ENCODE results near the gene LRRC45.

- TF ChIP-seq CTCF (conservative IDR thresholded peaks at IDR 0.05; ENCODE audit: low read depth in 2 of 2) (no peak), ZNF331 (CRISPR knock-in tag; IDR thresholded peaks at IDR 0.05; ENCODE audit: low read depth) (no peak)
- TF ChIP-seq, protein P1, sequence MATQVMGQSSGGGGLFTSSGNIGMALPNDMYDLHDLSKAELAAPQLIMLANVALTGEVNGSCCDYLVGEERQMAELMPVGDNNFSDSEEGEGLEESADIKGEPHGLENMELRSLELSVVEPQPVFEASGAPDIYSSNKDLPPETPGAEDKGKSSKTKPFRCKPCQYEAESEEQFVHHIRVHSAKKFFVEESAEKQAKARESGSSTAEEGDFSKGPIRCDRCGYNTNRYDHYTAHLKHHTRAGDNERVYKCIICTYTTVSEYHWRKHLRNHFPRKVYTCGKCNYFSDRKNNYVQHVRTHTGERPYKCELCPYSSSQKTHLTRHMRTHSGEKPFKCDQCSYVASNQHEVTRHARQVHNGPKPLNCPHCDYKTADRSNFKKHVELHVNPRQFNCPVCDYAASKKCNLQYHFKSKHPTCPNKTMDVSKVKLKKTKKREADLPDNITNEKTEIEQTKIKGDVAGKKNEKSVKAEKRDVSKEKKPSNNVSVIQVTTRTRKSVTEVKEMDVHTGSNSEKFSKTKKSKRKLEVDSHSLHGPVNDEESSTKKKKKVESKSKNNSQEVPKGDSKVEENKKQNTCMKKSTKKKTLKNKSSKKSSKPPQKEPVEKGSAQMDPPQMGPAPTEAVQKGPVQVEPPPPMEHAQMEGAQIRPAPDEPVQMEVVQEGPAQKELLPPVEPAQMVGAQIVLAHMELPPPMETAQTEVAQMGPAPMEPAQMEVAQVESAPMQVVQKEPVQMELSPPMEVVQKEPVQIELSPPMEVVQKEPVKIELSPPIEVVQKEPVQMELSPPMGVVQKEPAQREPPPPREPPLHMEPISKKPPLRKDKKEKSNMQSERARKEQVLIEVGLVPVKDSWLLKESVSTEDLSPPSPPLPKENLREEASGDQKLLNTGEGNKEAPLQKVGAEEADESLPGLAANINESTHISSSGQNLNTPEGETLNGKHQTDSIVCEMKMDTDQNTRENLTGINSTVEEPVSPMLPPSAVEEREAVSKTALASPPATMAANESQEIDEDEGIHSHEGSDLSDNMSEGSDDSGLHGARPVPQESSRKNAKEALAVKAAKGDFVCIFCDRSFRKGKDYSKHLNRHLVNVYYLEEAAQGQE (IDR thresholded peaks at IDR 0.05; ENCODE audit: unreplicated experiment) = no peak
These were observed 5.4 kb upstream of the LRRC45 start for GRCh38 chr17:82017612-82018151.
